GM12878 (cell line): ENCODE results near the gene AP2S1. TPM values are rescaled to one million over a fixed set of nuclear protein-coding genes. Genes with fewer than 3 reads are reported as not detected.

Experiments
- ATAC-seq: fragments of 200-7000 bp; cut with Tn5 transposase; 3 replicates; pipeline ENCODE4 v1.9.1; 2020; ENCODE audit warnings: mild to moderate bottlenecking, moderate library complexity
- BruUV-seq: library from RNA; stranded (reverse); fragments of 400-500 nt; replicated peaks from 2 replicates; lab custom pipeline; 2021; lab: Mats Ljungman, UMichigan
- CTCF ChIA-PET: fragments of 300-600 bp; sonication (Branson Sonifier 250); formaldehyde crosslinking; extraction: SDS; loops from one replicate; lab custom pipeline; 2021; ENCODE audit warnings: inconsistent platforms; lab: Yijun Ruan, JAX
- POLR2A ChIA-PET: fragments of 350-600 bp; formaldehyde crosslinking; extraction: SDS; loops from one replicate; lab custom pipeline; 2021; ENCODE audit warnings: inconsistent platforms; lab: Charles Lee
- RAD21 ChIA-PET: fragments of 300-600 bp; sonication (Branson Sonifier 250); formaldehyde crosslinking; loops from one replicate; lab custom pipeline; 2023; ENCODE audit warnings: antibody characterized with exemption; ENCODE audit not compliant: unreplicated experiment; lab: Charles Lee
- SMC1A ChIA-PET: fragments of 300-600 bp; sonication (Branson Sonifier 250); formaldehyde crosslinking; loops from one replicate; lab custom pipeline; 2023; ENCODE audit not compliant: unreplicated experiment, uncharacterized antibody; lab: Charles Lee
- DNase-seq: peaks from one replicate; pipeline ENCODE4 v3.0.0-alpha.2; 2011; ENCODE audit warnings: low read depth, low spot score
- FAIRE-seq: peaks from 3 replicates; lab custom pipeline; 2011; peaks lifted over from hg19 to GRCh38; lab: Jason Lieb, UNC
- H2AFZ ChIP-seq: 2 replicates; pipeline ENCODE4 v1.6.0; 2011; ENCODE audit warnings: low read depth, low read length, control low read depth; ENCODE audit not compliant: control insufficient read depth
- H3K27ac ChIP-seq: 2 replicates; pipeline ENCODE4 v1.5.1; 2011; ENCODE audit warnings: control low read depth; ENCODE audit not compliant: control insufficient read depth, insufficient read depth
- H3K27me3 ChIP-seq, 2 experiments: replicated peaks in 1 of 2; 2 replicates each; pipeline versions ENCODE4 v1.6.0 to v1.6.1; 2011; ENCODE audit warnings: low read length in 1 of 2; ENCODE audit not compliant: control insufficient read depth in 2 of 2, insufficient read depth in 2 of 2
- H3K36me3 ChIP-seq, 2 experiments: 2 replicates each; pipeline ENCODE4 v1.5.1; 2011; ENCODE audit warnings: low read length in 1 of 2; ENCODE audit not compliant: control insufficient read depth in 2 of 2, insufficient read depth in 2 of 2
- H3K4me1 ChIP-seq: 2 replicates; pipeline ENCODE4 v1.6.1; 2011; ENCODE audit warnings: mild to moderate bottlenecking, low read length, moderate library complexity, mixed read lengths; ENCODE audit not compliant: control insufficient read depth, insufficient read depth
- H3K4me2 ChIP-seq: 2 replicates; pipeline ENCODE4 v1.6.0; 2011; ENCODE audit warnings: control low read depth; ENCODE audit not compliant: control insufficient read depth, insufficient read depth
- H3K4me3 ChIP-seq: fragments of 200-600 bp; sonication (generic); 2 replicates; pipeline ENCODE4 v1.5.1; 2016
- H3K79me2 ChIP-seq: 2 replicates; pipeline ENCODE4 v1.6.0; 2011; ENCODE audit warnings: low read length; ENCODE audit not compliant: control insufficient read depth, insufficient read depth
- H3K9ac ChIP-seq: 2 replicates; pipeline ENCODE4 v1.8.0; 2011; ENCODE audit warnings: low read length, control low read depth, mixed read lengths; ENCODE audit not compliant: control insufficient read depth, insufficient read depth
- H3K9me3 ChIP-seq: replicated peaks from 3 replicates; pipeline ENCODE4 v1.5.1; 2011; ENCODE audit warnings: mild to moderate bottlenecking, low read length; ENCODE audit not compliant: control insufficient read depth, insufficient read depth
- H4K20me1 ChIP-seq: 2 replicates; pipeline ENCODE4 v1.6.0; 2011; ENCODE audit not compliant: control insufficient read depth, insufficient read depth
- CHD1 ChIP-seq: IDR thresholded peaks from 2 replicates; pipeline ENCODE4 v1.6.1; 2012; ENCODE audit warnings: low read depth, low read length, improper control_type of control experiment
- FOXM1 ChIP-seq: IDR thresholded peaks from 2 replicates; pipeline ENCODE4 v1.6.1; 2012; ENCODE audit warnings: low read depth, mild to moderate bottlenecking, inconsistent platforms, low read length, moderate library complexity
- HDAC2 ChIP-seq: fragments of 200-600 bp; sonication (generic); IDR thresholded peaks from 2 replicates; pipeline ENCODE4 v1.6.1; 2017
- KLF5 ChIP-seq: fragments of 450-650 bp; IDR thresholded peaks from 2 replicates; pipeline ENCODE4 v1.6.1; 2014; ENCODE audit warnings: mild to moderate bottlenecking; ENCODE audit not compliant: partially characterized antibody
- NFXL1 ChIP-seq: fragments of 450-650 bp; IDR thresholded peaks from 2 replicates; pipeline ENCODE4 v1.6.1; 2017; ENCODE audit warnings: antibody characterized with exemption, mild to moderate bottlenecking, borderline replicate concordance
- NR2C2 ChIP-seq: IDR thresholded peaks from 2 replicates; pipeline ENCODE4 v1.6.1; 2011; ENCODE audit warnings: borderline replicate concordance, low read depth; ENCODE audit not compliant: control insufficient read depth, insufficient read length
- PAX8 ChIP-seq: fragments of 450-650 bp; IDR thresholded peaks from 2 replicates; pipeline ENCODE4 v1.6.1; 2017; ENCODE audit warnings: mild to moderate bottlenecking, moderate library complexity
- POU2F2 ChIP-seq: IDR thresholded peaks from 3 replicates; pipeline ENCODE4 v1.6.1; 2011; ENCODE audit warnings: low read depth, mild to moderate bottlenecking, low read length, borderline replicate concordance
- RAD21 ChIP-seq: IDR thresholded peaks from 2 replicates; pipeline ENCODE4 v1.6.1; 2011; ENCODE audit warnings: mild to moderate bottlenecking, low read depth, low read length, moderate library complexity; ENCODE audit not compliant: insufficient read depth
- YY1 ChIP-seq: IDR thresholded peaks from 2 replicates; pipeline ENCODE4 v1.6.1; 2011; ENCODE audit warnings: low read depth, mild to moderate bottlenecking, low read length
- ZBTB40 ChIP-seq: fragments of 450-650 bp; IDR thresholded peaks from 2 replicates; pipeline ENCODE4 v1.6.1; 2016; ENCODE audit warnings: mild to moderate bottlenecking, moderate library complexity, borderline replicate concordance
- WGBS: methylation state at CpG from one replicate; pipeline ENCODE4 v1.1.6; 2016; ENCODE audit warnings: low lambda C conversion rate; ENCODE audit not compliant: insufficient replicate concordance, insufficient coverage; ENCODE audit errors: missing lambda C conversion rate; 5-methylcytosine and 5-hydroxymethylcytosine counted together
- in situ Hi-C: fragments of 300-500 bp; cut with MboI; formaldehyde crosslinking; loops from 9 replicates; pipeline ENCODE4 v1.14.3; 2018; ENCODE audit warnings: mixed read lengths
- intact Hi-C: fragments of 100-400 bp; cut with micrococcal nuclease; formaldehyde crosslinking; loops from one replicate; pipeline ENCODE4 v1.14.2; 2022; ENCODE audit not compliant: unreplicated experiment
- polyA plus RNA-seq, 11 experiments: library from polyadenylated mRNA; depleted of rRNA in 4 of 11; unstranded in 6 of 11; stranded (reverse) in 5 of 11; fragments of >200 nt; fragmentation: Nextera tagmentation in 4 of 11; fragmentation: Illumina TruSeq in 1 of 11; extraction: Ambion mirVana in 4 of 11; extraction: Trizol in 1 of 11; gene quantifications; 1 replicate in 1 of 11; 2 replicates in 10 of 11; pipeline versions ENCODE4 v1.2.1 to v1.2.3, GENCODE V29; 2011 to 2016; ENCODE audit warnings: inconsistent platforms in 2 of 11, missing spikeins in 2 of 11, low read depth in 1 of 11
- total RNA-seq, 4 experiments: library from RNA; depleted of rRNA in 3 of 4; stranded (reverse); fragments of >200 nt in 3 of 4; fragmentation: Illumina TruSeq in 1 of 4; extraction: Trizol in 1 of 4; gene quantifications; 2 replicates each; pipeline versions ENCODE4 v1.2.1 to v1.2.3, GENCODE V29; 2013 to 2021
- TF ChIP-seq, protein P1 (sequence below): fragments of 450-650 bp; formaldehyde crosslinking; IDR thresholded peaks from 2 replicates; pipeline ENCODE4 v1.5.0; 2022; ENCODE audit warnings: mild to moderate bottlenecking, missing genetic modification characterization

AP2S1 gene
- total and polyA plus RNA-seq, 10 of the 15 experiments (the other 5 are each of a cell fraction or from before 2014, with no cell fraction given): 10.8 to 239 (median 104) TPM

GRCh38 chr19:46839752-46840497 is 10.7 kb downstream of the AP2S1 start (continued):
- TF ChIP-seq ZBTB40: no peak

DNA sequence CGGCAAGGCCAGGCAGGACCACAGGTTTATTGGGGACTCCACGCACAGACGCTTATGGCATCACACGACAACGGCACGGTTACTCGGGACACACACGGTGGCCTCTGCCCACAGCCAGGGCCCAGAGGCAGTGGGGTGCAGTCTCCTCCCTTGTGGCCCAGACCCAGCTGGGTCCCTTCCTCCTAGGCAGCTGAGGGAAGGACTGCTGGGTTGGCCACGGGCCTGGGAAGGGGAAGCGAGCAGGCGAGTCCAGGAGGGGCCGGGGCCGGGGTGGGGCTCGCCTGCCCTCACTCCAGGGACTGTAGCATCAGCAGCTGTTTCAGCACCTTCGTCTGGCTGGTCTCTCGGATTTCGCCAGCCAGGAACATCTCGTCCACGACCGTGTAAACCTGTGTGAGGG is 12.5 kb downstream of the AP2S1 start:
- SMC1A ChIA-PET: interaction anchor here (0.6 kb wide), 1 partner anchor 86 kb away, joined by 3 read pairs; no protein-coding TSS in a partner anchor
- no peak overlapping the region for H3K4me2 ChIP-seq
- TF ChIP-seq RAD21 (no peak), KLF5 (no peak), YY1 (no peak), NR2C2 (no peak), CHD1 (no peak), PAX8 (no peak), HDAC2 (no peak), FOXM1 (no peak), POU2F2 (no peak), NFXL1 (no peak)
- TF ChIP-seq, protein P1, sequence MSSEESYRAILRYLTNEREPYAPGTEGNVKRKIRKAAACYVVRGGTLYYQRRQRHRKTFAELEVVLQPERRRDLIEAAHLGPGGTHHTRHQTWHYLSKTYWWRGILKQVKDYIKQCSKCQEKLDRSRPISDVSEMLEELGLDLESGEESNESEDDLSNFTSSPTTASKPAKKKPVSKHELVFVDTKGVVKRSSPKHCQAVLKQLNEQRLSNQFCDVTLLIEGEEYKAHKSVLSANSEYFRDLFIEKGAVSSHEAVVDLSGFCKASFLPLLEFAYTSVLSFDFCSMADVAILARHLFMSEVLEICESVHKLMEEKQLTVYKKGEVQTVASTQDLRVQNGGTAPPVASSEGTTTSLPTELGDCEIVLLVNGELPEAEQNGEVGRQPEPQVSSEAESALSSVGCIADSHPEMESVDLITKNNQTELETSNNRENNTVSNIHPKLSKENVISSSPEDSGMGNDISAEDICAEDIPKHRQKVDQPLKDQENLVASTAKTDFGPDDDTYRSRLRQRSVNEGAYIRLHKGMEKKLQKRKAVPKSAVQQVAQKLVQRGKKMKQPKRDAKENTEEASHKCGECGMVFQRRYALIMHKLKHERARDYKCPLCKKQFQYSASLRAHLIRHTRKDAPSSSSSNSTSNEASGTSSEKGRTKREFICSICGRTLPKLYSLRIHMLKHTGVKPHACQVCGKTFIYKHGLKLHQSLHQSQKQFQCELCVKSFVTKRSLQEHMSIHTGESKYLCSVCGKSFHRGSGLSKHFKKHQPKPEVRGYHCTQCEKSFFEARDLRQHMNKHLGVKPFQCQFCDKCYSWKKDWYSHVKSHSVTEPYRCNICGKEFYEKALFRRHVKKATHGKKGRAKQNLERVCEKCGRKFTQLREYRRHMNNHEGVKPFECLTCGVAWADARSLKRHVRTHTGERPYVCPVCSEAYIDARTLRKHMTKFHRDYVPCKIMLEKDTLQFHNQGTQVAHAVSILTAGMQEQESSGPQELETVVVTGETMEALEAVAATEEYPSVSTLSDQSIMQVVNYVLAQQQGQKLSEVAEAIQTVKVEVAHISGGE (CRISPR knock-in tag): no peak
- TF ChIP-seq, all 136 proteins: peak for 0
- no peak overlapping the region for H3K4me3 ChIP-seq
- H3K9ac ChIP-seq: no peak overlapping the region
- ATAC-seq: no peak
- intact Hi-C loops: no loop called here
- H4K20me1 ChIP-seq: no peaks in the 10 kb centered on the region
- ChIA-PET CTCF (interaction anchor here (1.0 to 13.4 kb wide), 3 partner anchors 39 to 87 kb away, joined by 3 to 134 read pairs (median 11); no protein-coding TSS in a partner anchor), RAD21 (interaction anchor here (1.4 kb wide), 1 partner anchor 80 kb away, joined by 6 read pairs; no protein-coding TSS in a partner anchor), POLR2A (no interaction called here)
- H3K4me1 ChIP-seq: no peaks in the 10 kb centered on the region
- TSS peak; percentile 81 for BruUV-seq
- H3K27ac ChIP-seq: no peak overlapping the region
- no peaks in the 10 kb centered on the region for H3K79me2 ChIP-seq
- H2AFZ ChIP-seq: no peak overlapping the region
- no peaks in the 10 kb centered on the region for H3K27me3 ChIP-seq
- 93% methylated on average over 15 of the region's 20 CpGs for WGBS
- in situ Hi-C loops: no loop called here
- no peaks in the 10 kb centered on the region for H3K9me3 ChIP-seq
- peaks cover 3 to 10% of the 10 kb centered on the region in 2 experiments; a peak in 3 of 4 replicates for H3K36me3 ChIP-seq
- DNase-seq: no peak
- FAIRE-seq: no peak
